ENCODE data around the gene RTP5. TPM values are rescaled to one million over a fixed set of nuclear protein-coding genes. Genes with fewer than 3 reads are reported as not detected.

The RTP5 gene
- polyA plus RNA-seq, 1 of the 3 experiments (the other 2 are of a cell fraction), result not detected

DNA sequence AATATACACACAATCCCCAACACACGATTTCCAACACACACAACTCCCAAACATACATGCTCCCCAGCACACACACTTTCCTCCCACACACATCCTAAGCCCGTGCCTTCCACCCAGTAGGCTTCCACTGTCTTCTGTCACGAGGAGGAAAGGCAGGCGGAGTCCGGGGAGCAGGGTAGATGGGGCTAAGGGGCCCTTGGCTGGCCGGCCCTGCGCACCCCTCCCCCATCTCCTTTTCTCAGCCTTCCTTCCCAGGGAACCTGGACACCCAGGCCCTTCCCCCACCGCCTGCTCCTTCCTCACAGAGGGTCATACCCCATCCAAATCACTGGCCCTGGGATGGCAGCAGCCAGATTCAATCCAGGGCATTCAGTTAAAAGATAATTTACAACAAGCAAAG is 7.4 kb upstream of the RTP5 start:
- peak; percentile 27 for DNase-seq
- Histone ChIP-seq H2AFZ (ENCODE audit: low read depth) (no peak overlapping the region), H3K27ac (ENCODE audit: low read depth in 2 of 2, low read length in 1 of 2) (no peak overlapping the region), H3K9ac (no peak overlapping the region), H3K4me3 (ENCODE audit: low read depth in 2 of 2, low read length in 1 of 2) (no peak overlapping the region), H3K9me3 (no peaks in the 10 kb centered on the region), H3K4me1 (ENCODE audit: control insufficient read depth in 1 of 2, insufficient read depth in 2 of 2, low read depth in 1 of 2, low read length in 1 of 2) (peaks cover 0 to 5% of the 10 kb centered on the region in 2 experiments; a peak in 1 of 4 replicates), H3K36me3 (replicated peaks in 1 of 2; ENCODE audit: control insufficient read depth in 1 of 2, insufficient read depth in 2 of 2, low read length in 1 of 2) (no peaks in the 10 kb centered on the region), H3K27me3 (ENCODE audit: insufficient read depth) (no peaks in the 10 kb centered on the region), H4K20me1 (ENCODE audit: insufficient read depth) (no peaks in the 10 kb centered on the region), H3K4me2 (no peak overlapping the region), H3F3A (replicated peaks; ENCODE audit: insufficient read depth) (peaks cover 4% of the 10 kb centered on the region), H3K9me2 (no peaks in the 10 kb centered on the region), H3K79me2 (ENCODE audit: insufficient read depth) (no peaks in the 10 kb centered on the region)
- POLR2A ChIA-PET, result no interaction called here
- TF ChIP-seq, protein P1, sequence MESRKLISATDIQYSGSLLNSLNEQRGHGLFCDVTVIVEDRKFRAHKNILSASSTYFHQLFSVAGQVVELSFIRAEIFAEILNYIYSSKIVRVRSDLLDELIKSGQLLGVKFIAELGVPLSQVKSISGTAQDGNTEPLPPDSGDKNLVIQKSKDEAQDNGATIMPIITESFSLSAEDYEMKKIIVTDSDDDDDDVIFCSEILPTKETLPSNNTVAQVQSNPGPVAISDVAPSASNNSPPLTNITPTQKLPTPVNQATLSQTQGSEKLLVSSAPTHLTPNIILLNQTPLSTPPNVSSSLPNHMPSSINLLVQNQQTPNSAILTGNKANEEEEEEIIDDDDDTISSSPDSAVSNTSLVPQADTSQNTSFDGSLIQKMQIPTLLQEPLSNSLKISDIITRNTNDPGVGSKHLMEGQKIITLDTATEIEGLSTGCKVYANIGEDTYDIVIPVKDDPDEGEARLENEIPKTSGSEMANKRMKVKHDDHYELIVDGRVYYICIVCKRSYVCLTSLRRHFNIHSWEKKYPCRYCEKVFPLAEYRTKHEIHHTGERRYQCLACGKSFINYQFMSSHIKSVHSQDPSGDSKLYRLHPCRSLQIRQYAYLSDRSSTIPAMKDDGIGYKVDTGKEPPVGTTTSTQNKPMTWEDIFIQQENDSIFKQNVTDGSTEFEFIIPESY (IDR thresholded peaks at IDR 0.05; ENCODE audit: borderline replicate concordance, low read depth), result no peak
- TF ChIP-seq RCOR1 (IDR thresholded peaks at IDR 0.05; ENCODE audit: low read length), result no peak
- no peak for TF ChIP-seq EZH2phosphoT487 (IDR thresholded peaks at IDR 0.05; ENCODE audit: borderline replicate concordance, low read depth)
- TF ChIP-seq MXI1 (IDR thresholded peaks at IDR 0.05; ENCODE audit: low read depth, low read length), result no peak
- TF ChIP-seq TCF12 (IDR thresholded peaks at IDR 0.05), result no peak
- TF ChIP-seq GABPA (IDR thresholded peaks at IDR 0.05; ENCODE audit: low read depth), result no peak
- no peak for TF ChIP-seq FOSL2 (IDR thresholded peaks at IDR 0.05; ENCODE audit: borderline replicate concordance, low read depth)
- TF ChIP-seq, protein P2, sequence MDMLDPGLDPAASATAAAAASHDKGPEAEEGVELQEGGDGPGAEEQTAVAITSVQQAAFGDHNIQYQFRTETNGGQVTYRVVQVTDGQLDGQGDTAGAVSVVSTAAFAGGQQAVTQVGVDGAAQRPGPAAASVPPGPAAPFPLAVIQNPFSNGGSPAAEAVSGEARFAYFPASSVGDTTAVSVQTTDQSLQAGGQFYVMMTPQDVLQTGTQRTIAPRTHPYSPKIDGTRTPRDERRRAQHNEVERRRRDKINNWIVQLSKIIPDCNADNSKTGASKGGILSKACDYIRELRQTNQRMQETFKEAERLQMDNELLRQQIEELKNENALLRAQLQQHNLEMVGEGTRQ (IDR thresholded peaks at IDR 0.05; ENCODE audit: borderline replicate concordance, low read depth, low read length), result no peak
- TF ChIP-seq SMC3 (IDR thresholded peaks at IDR 0.05; ENCODE audit: low read depth, low read length), result no peak
- TF ChIP-seq, protein P3, sequence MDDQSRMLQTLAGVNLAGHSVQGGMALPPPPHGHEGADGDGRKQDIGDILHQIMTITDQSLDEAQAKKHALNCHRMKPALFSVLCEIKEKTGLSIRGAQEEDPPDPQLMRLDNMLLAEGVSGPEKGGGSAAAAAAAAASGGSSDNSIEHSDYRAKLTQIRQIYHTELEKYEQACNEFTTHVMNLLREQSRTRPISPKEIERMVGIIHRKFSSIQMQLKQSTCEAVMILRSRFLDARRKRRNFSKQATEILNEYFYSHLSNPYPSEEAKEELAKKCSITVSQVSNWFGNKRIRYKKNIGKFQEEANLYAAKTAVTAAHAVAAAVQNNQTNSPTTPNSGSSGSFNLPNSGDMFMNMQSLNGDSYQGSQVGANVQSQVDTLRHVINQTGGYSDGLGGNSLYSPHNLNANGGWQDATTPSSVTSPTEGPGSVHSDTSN (IDR thresholded peaks at IDR 0.05), result no peak
- TF ChIP-seq FOXJ3 (CRISPR knock-in tag; IDR thresholded peaks at IDR 0.05), result no peak
- TF ChIP-seq, protein P4, sequence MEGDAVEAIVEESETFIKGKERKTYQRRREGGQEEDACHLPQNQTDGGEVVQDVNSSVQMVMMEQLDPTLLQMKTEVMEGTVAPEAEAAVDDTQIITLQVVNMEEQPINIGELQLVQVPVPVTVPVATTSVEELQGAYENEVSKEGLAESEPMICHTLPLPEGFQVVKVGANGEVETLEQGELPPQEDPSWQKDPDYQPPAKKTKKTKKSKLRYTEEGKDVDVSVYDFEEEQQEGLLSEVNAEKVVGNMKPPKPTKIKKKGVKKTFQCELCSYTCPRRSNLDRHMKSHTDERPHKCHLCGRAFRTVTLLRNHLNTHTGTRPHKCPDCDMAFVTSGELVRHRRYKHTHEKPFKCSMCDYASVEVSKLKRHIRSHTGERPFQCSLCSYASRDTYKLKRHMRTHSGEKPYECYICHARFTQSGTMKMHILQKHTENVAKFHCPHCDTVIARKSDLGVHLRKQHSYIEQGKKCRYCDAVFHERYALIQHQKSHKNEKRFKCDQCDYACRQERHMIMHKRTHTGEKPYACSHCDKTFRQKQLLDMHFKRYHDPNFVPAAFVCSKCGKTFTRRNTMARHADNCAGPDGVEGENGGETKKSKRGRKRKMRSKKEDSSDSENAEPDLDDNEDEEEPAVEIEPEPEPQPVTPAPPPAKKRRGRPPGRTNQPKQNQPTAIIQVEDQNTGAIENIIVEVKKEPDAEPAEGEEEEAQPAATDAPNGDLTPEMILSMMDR (IDR thresholded peaks at IDR 0.05), result no peak
- no peak for TF ChIP-seq NFIC (IDR thresholded peaks at IDR 0.05; ENCODE audit: borderline replicate concordance)
- CTCF ChIA-PET, result no interaction called here
- 64% methylated on average over 6 of the region's 8 CpGs for WGBS (ENCODE audit: low lambda C conversion rate)
